GM19193 (cell line): Measurements from ENCODE around the gene ZNF8.

Experiments
- POLR2A ChIP-seq: IDR thresholded peaks from 4 replicates; pipeline ENCODE4 v1.6.1; 2011; ENCODE audit not compliant: insufficient read depth, insufficient read length; ENCODE audit errors: extremely low read depth

ZNF8 gene

GRCh38 chr19:58349590-58349989 is 70.8 kb downstream of the ZNF8 start:
- no peak for TF ChIP-seq POLR2A

DNA sequence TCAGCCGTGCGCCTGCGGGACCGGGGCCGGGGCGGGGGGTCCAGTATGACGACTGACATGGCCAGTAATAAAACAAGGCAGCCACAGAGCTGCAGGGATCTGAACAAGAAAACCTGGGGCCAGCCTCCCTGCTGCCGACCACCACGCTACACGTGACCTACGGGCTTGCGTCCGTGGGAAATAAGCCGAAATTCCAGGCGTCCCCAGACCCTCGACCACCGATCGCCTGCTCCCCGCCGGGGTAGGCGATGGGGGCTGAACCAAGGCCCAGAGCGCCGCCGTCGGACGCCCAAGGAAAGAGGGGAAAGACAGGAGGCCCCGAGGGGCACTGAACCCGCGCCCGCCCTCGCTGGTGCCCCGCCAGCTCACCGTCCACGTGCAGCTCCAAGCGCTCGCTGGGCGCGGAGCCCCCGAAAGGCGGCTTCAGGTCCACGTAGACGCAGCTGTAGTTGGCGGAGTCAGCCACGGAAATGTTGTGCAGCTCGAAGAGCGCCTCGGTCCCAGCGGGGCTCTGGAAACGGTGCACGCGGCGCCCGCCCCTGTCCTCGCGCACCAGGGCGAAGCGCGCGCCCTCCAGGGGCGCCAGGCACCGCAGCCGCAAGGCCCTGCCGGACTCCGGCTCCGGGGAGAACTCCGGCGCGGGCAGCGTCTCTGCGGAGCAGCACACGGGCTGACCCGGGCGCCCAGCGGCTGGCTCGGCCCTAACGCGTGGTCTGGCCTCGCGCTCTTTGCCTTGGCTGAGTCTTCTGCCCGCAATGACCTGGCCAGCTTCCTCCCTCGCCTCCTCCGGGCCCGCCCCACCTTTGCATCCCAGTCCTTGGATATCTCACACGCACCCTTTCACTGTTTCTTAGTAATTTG is 71.5 kb downstream of the ZNF8 start:
- no peak for TF ChIP-seq POLR2A

DNA sequence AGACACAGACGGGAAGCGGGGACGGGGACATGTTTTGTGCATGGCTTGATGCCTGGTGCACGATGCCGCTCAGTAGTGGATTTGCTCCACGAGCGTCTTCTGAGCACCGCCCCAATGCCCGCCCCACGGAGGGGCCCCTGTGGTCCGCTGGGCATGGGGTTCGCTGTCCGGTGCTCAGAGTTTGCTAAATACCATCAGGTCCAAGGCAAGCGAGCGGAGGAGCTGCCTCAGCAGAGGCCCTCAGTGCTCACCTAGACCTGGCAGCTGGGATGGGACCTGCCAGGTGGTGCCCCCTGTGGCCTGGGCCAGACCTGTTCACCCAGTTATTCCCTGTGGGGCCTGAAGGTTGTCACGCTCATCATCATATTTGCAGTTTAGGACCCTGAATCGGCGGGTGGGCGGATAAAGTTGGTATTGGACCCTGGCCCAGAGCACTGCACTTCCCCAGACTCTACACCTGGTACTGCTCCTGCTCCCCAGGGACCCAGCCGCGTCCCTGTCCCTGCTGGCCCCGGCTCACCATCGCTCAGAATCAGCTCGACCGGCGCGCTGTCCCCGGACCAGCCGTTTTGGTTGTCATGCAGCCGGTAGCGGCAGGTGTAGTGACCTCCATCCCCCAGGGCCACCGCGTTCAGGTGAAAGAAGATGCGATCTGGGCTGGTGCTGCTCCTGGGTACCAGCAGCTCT is 72.3 kb downstream of the ZNF8 start:
- TF ChIP-seq POLR2A, result no peak

DNA sequence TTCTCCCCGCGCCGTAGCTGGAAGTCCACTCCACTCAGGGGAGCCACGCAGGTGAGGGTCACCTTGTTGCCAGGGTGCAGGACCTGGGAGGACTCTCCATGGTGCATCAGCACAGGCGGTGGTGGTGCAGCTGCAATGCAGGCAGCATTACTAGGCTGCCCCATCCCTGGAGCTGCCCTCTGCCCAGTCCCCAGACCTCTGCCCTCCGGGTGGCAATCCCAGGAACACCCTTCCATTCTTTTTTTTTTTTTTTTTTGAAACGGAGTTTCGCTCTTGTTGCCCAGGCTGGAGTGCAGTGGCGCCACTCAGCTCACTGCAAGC is 72.8 kb downstream of the ZNF8 start:
- no peak for TF ChIP-seq POLR2A

GRCh38 chr19:58351990-58352755 is 73.4 kb downstream of the ZNF8 start:
- TF ChIP-seq POLR2A, result no peak
